Adipocyte (in vitro differentiated cells): ENCODE data around the gene ATP6V0A1.
"Not testable (repeated sequence)": the region's sequence is repeated elsewhere in the genome, so short reads cannot be mapped to it uniquely, and the experiment has no call there.

Source experiments
- DNase-seq: peaks from one replicate; pipeline ENCODE4 v3.0.0-alpha.2; 2015; ENCODE audit warnings: low read depth
- H3K27me3 ChIP-seq: replicated peaks from 2 replicates; pipeline ENCODE4 v1.7.0; 2013; ENCODE audit warnings: mild to moderate bottlenecking, low read length, moderate library complexity; ENCODE audit not compliant: control insufficient read depth, insufficient read depth
- H3K36me3 ChIP-seq: 2 replicates; pipeline ENCODE4 v1.7.0; 2013; ENCODE audit warnings: low read length, mild to moderate bottlenecking, moderate library complexity; ENCODE audit not compliant: control insufficient read depth, insufficient read depth, severe bottlenecking
- H3K4me1 ChIP-seq: 2 replicates; pipeline ENCODE4 v1.7.0; 2013; ENCODE audit warnings: mild to moderate bottlenecking, low read length, moderate library complexity; ENCODE audit not compliant: control insufficient read depth, insufficient read depth
- H3K4me3 ChIP-seq: 2 replicates; pipeline ENCODE4 v1.7.0; 2013; ENCODE audit warnings: mild to moderate bottlenecking, low read length, moderate library complexity
- H3K9ac ChIP-seq: 2 replicates; pipeline ENCODE4 v1.7.0; 2013; ENCODE audit warnings: mild to moderate bottlenecking, low read length, moderate library complexity
- H3K9me3 ChIP-seq: 2 replicates; pipeline ENCODE4 v1.7.0; 2013; ENCODE audit warnings: mild to moderate bottlenecking, low read length, moderate library complexity; ENCODE audit not compliant: control insufficient read depth

ATP6V0A1 gene

GRCh38 chr17:42535155-42536047, 76.7 kb downstream of the ATP6V0A1 start:
- no peaks in the 10 kb centered on the region for H3K27me3 ChIP-seq
- peak overlapping the region; percentile 89 for H3K9ac ChIP-seq
- H3K9me3 ChIP-seq = no peaks in the 10 kb centered on the region
- peak overlapping the region; percentile 90 for H3K4me3 ChIP-seq
- H3K4me1 ChIP-seq = peaks cover 23% of the 10 kb centered on the region
- H3K36me3 ChIP-seq = peaks cover 22% of the 10 kb centered on the region
- DNase-seq = no peak

DNA sequence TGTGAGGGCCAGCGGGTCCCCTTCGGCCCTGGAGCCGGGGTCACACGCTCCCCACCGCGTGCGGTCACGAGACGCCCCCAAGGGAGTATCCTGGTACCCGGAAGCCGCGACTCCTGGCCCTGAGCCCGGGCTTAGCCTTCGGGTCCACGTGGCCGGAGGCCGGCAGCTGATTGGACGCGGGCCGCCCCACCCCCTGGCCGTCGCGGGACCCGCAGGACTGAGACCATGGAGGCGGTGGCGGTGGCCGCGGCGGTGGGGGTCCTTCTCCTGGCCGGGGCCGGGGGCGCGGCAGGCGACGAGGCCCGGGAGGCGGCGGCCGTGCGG, 77.3 kb downstream of the ATP6V0A1 start, which contains the start of gene NAGLU:
TSS of gene NAGLU (plus strand) at position 194 of the 324 bp plus-strand sequence. CDS start at position 226, 32 bp downstream.
- H3K36me3 ChIP-seq = peaks cover 27% of the 10 kb centered on the region
- H3K27me3 ChIP-seq = no peaks in the 10 kb centered on the region
- DNase-seq = peak; percentile 98
- H3K4me1 ChIP-seq = peaks cover 23% of the 10 kb centered on the region
- H3K4me3 ChIP-seq = peak within 1 kb of the TSS; percentile 90
- H3K9me3 ChIP-seq = no peaks in the 10 kb centered on the region
- peak within 1 kb of the TSS; percentile 89 for H3K9ac ChIP-seq

DNA sequence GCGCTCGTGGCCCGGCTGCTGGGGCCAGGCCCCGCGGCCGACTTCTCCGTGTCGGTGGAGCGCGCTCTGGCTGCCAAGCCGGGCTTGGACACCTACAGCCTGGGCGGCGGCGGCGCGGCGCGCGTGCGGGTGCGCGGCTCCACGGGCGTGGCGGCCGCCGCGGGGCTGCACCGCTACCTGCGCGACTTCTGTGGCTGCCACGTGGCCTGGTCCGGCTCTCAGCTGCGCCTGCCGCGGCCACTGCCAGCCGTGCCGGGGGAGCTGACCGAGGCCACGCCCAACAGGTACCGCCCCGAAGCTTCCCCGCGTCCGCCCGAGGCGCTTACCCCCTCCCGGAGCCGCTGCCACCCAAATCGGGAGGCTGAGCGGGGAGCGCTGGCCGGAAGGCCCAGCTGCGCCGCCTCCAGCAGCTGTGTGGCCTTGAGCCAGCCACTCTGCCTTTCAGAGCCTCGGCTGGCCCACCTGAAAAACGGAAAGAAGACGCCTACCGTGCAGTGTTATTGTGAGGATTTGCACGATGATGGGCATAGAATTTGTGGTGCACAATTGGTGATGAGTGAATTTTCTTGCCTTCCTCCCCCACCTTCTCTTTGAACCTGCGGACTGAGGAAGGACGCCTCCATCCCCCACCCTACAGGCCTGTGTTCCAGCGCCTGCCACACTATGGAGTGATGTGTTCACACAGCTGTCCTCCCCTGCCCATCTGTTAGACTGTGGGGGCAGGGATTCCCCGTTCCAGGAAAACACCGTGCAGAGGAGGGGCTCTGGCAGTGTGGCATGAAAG, 77.9 kb downstream of the ATP6V0A1 start:
- Histone ChIP-seq H3K36me3 (peaks cover 33% of the 10 kb centered on the region), H3K4me1 (peaks cover 21% of the 10 kb centered on the region), H3K9me3 (no peaks in the 10 kb centered on the region), H3K27me3 (no peaks in the 10 kb centered on the region), H3K9ac (peak overlapping the region; percentile 89), H3K4me3 (peak overlapping the region; percentile 90)
- DNase-seq = peak; percentile 80

GRCh38 chr17:42537156-42537805, 78.6 kb downstream of the ATP6V0A1 start:
- H3K9me3 ChIP-seq = no peaks in the 10 kb centered on the region
- peak overlapping the region; percentile 89 for H3K9ac ChIP-seq
- H3K4me3 ChIP-seq = peak overlapping the region; percentile 90
- DNase-seq = no peak
- H3K36me3 ChIP-seq = peaks cover 37% of the 10 kb centered on the region
- H3K4me1 ChIP-seq = peaks cover 18% of the 10 kb centered on the region
- no peaks in the 10 kb centered on the region for H3K27me3 ChIP-seq

DNA sequence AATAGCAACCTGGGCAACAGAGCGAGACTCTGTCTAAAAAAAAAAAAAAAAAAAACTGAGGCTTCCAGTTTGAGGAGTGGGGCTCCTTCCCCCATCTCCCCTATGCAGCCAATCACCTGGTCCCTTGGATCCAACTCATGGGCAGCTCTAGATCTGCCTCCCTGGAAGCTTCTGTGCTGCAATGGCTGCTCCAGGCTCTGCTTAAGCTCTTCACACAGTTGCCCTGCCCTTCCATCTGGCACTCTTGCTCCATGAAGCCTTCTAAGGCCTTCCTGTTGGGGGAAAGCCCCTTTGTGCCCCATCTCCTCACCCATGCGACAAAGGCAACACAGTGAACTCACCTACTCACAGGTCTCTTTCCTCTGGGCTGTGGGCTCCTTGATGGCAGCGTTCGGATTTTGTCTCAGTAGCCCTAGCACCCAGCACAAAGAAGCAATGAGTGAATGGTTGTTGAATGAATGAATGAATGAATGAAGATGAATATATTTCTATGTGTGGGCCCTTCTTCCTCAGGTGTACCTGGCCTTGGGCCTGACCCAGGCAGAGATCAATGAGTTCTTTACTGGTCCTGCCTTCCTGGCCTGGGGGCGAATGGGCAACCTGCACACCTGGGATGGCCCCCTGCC, 79.3 kb downstream of the ATP6V0A1 start:
- H3K4me3 ChIP-seq = peak overlapping the region; percentile 90
- H3K9ac ChIP-seq = peak overlapping the region; percentile 89
- H3K27me3 ChIP-seq = no peaks in the 10 kb centered on the region
- H3K36me3 ChIP-seq = peaks cover 44% of the 10 kb centered on the region
- peaks cover 18% of the 10 kb centered on the region for H3K4me1 ChIP-seq
- no peaks in the 10 kb centered on the region for H3K9me3 ChIP-seq
- no peak for DNase-seq

DNA sequence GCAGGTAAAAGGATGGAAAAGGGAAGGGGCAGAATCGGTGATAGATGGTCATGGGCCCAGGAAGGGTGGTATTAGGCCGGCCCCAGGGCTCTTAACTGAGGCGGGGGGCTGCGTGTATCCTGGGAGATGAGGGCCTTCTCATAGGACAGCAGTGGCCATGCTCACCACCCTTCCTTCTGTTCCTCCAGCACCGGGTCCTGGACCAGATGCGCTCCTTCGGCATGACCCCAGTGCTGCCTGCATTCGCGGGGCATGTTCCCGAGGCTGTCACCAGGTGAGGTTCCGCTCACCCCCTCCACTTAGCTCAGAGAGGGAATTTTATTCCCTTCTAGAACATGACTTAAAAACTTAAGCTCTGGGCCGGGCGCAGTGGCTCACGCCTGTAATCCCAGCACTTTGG, 79.8 kb downstream of the ATP6V0A1 start:
- Histone ChIP-seq H3K4me1 (peaks cover 18% of the 10 kb centered on the region), H3K36me3 (peaks cover 49% of the 10 kb centered on the region), H3K9ac (no peak overlapping the region), H3K4me3 (no peak overlapping the region), H3K27me3 (no peaks in the 10 kb centered on the region), H3K9me3 (no peaks in the 10 kb centered on the region)
- no peak for DNase-seq

DNA sequence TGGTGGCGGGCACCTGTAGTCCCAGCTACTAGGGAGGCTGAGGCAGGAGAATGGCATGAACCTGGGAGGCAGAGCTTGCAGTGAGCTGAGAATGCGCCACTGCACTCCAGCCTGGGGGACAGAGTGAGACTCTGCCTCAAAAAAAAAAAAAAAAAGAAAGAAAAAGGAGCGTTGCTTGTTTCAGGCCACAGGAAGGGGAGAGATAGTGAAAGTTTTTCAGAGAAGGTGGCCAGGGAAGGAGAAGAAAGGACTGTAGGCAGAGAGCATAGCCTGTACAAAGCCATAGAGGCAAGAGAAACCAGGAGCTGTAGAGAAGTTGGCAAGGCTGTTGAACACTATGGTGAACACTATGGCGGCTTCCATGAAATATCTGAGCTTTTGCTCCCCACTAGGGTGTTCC, 81.9 kb downstream of the ATP6V0A1 start:
- not testable (repeated sequence) for DNase-seq
- peaks cover 67% of the 10 kb centered on the region for H3K36me3 ChIP-seq

DNA sequence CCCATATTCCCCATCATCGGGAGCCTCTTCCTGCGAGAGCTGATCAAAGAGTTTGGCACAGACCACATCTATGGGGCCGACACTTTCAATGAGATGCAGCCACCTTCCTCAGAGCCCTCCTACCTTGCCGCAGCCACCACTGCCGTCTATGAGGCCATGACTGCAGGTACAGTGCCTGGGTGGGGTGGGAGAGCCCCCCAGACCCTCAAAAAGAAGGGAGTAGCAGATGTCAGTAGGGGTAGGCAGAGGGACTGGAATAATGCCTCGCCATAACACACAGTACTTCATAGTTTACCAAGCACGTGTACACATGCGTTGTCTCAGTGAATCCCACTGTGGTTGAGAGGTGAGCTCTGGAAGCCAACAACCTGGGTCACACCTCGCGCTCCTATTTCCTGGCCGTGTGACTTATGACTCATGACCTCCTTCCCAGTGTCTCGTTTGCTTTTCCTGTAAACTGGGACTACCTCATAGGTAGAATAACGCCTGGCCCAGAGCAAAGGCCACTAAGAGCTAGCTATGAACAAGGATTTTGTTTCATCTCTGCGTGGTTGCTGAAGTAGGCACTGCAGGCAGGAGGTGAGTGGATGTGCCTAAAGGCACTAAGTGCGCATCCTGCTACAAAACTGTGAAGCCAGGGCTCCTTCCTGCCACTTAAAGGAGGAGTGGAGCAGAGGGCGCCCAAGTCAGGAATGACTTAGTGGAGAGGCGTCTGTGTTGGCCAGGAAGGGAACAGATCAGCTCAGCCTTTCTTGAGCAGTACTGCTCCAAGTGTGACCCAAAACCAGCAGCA, 82.6 kb downstream of the ATP6V0A1 start:
- Histone ChIP-seq H3K9me3 (no peaks in the 10 kb centered on the region), H3K27me3 (no peaks in the 10 kb centered on the region), H3K4me3 (no peak overlapping the region), H3K4me1 (peaks cover 9% of the 10 kb centered on the region), H3K36me3 (peaks cover 67% of the 10 kb centered on the region), H3K9ac (no peak overlapping the region)
- DNase-seq = no peak

More for the DNA sequence above, 81.9 kb downstream of the ATP6V0A1 start:
- not testable (repeated sequence) for H3K4me3 ChIP-seq, H3K27me3 ChIP-seq, H3K9ac ChIP-seq, H3K9me3 ChIP-seq
- H3K4me1 ChIP-seq = peaks cover 12% of the 10 kb centered on the region

- Histone ChIP-seq H3K9me3 (no peaks in the 10 kb centered on the region), H3K27me3 (no peaks in the 10 kb centered on the region), H3K36me3 (peaks cover 63% of the 10 kb centered on the region), H3K4me3 (no peak overlapping the region), H3K9ac (no peak overlapping the region), H3K4me1 (no peaks in the 10 kb centered on the region)
- no peak for DNase-seq
Measured at GRCh38 chr17:42543190-42544079, 84.8 kb downstream of the ATP6V0A1 start.
